Measurements from ENCODE around the gene BTG4.

Gene BTG4

GRCh38 chr11:111460340-111460739 is 51.8 kb downstream of the BTG4 start:
- TF ChIP-seq CEBPB (IDR thresholded peaks at IDR 0.05) (no peak), TEAD4 (IDR thresholded peaks at IDR 0.05) (no peak), USF1 (IDR thresholded peaks at IDR 0.05) (no peak), TAF1 (IDR thresholded peaks at IDR 0.05; ENCODE audit: low read depth) (no peak), NFIC (IDR thresholded peaks at IDR 0.05) (no peak), REST (IDR thresholded peaks at IDR 0.05; ENCODE audit: low read depth) (no peak), EGR1 (IDR thresholded peaks at IDR 0.05) (no peak), RAD21 (IDR thresholded peaks at IDR 0.05; ENCODE audit: low read depth) (no peak)

DNA sequence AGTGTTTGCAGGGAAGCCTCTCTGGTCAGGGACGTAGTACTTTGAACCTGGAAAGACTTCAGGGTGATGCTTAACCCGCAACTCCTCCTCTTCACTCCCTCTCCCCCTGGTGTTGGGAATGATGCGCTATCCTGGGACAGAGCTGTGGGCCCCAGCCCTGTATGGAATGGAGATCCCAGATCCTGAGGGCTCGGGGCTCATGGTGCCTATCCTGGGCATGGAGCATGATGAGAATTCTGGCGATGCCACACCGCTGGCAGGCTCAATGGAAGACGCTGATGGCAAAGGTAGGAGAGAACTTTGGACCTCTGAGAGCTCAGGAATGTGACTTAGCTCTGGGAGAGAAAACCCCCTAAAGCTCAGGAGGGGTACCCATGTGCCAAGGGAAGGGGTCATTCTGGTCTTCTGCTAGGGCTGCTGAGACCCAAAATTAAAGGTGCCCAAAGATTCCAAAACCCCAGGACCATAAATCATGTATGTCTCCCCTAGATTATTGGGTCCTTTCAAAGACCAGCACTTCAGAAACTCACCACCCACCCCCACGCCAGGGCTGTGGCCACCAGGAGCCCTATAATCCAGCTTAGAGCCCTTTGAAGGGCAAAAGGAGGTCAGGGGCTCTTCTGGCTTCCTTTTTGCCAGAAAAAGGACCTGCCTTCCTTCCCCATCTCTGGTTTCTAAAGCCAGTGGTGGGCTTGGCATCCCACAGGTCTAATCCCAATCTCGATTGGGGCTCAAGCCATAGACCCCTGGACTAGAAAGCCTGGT is 52.5 kb downstream of the BTG4 start:
- TF ChIP-seq CEBPB (IDR thresholded peaks at IDR 0.05) (no peak), TCF12 (IDR thresholded peaks at IDR 0.05; ENCODE audit: low read depth) (no peak), EP300 (IDR thresholded peaks at IDR 0.05; ENCODE audit: borderline replicate concordance) (no peak), YY1 (IDR thresholded peaks at IDR 0.05; ENCODE audit: low read depth) (no peak), TAF1 (IDR thresholded peaks at IDR 0.05; ENCODE audit: low read depth) (no peak), USF1 (IDR thresholded peaks at IDR 0.05) (no peak), TEAD4 (IDR thresholded peaks at IDR 0.05) (no peak), ZBTB7A (IDR thresholded peaks at IDR 0.05; ENCODE audit: low read depth) (no peak), NFIC (IDR thresholded peaks at IDR 0.05) (no peak), FOXM1 (IDR thresholded peaks at IDR 0.05; ENCODE audit: borderline replicate concordance, low read depth) (no peak), RAD21 (IDR thresholded peaks at IDR 0.05; ENCODE audit: low read depth) (no peak), EGR1 (IDR thresholded peaks at IDR 0.05) (no peak), CREB1 (IDR thresholded peaks at IDR 0.05; ENCODE audit: low read depth) (no peak), REST (IDR thresholded peaks at IDR 0.05; ENCODE audit: low read depth) (no peak)
- TF ChIP-seq, protein P1, sequence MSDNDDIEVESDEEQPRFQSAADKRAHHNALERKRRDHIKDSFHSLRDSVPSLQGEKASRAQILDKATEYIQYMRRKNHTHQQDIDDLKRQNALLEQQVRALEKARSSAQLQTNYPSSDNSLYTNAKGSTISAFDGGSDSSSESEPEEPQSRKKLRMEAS (IDR thresholded peaks at IDR 0.05), result no peak

DNA sequence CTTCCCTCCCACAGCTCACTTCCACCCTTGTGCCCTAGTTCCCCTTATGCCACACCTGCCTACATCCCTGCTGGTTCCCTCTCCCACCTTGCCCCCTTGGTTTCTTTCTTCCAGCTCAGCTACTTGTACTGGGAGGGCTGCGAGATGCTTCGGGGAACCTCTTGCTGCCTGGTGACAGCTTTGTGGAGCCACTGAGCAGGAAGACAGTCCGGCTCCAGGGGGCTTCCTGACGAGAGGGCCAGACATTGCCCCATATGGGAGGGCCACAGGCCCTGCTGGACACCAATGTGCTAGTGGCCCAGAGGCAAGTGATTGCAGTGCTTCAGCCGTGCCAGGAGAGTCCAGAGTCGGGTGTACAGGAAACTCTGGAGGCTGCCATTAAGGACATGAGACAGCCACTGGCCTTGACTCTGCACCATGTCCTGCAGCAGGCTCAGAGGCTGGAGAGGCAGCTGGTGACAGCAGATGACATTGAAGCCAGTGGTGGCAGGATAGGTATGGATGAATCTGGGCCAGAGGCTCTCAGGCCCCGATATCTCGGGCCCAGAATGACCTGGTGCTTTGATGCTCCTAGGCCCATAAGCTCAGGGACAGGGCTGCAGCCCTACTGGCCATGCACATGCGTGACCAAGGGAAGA is 54.3 kb downstream of the BTG4 start:
- no peak for TF ChIP-seq ZBTB7A (IDR thresholded peaks at IDR 0.05; ENCODE audit: low read depth)
- TF ChIP-seq CREB1 (IDR thresholded peaks at IDR 0.05; ENCODE audit: low read depth), result no peak
- TF ChIP-seq FOXM1 (IDR thresholded peaks at IDR 0.05; ENCODE audit: borderline replicate concordance, low read depth), result no peak
- TF ChIP-seq USF1 (IDR thresholded peaks at IDR 0.05), result no peak
- TF ChIP-seq YY1 (IDR thresholded peaks at IDR 0.05; ENCODE audit: low read depth), result no peak
- TF ChIP-seq EP300 (IDR thresholded peaks at IDR 0.05; ENCODE audit: borderline replicate concordance), result no peak
- TF ChIP-seq EGR1 (IDR thresholded peaks at IDR 0.05), result no peak

DNA sequence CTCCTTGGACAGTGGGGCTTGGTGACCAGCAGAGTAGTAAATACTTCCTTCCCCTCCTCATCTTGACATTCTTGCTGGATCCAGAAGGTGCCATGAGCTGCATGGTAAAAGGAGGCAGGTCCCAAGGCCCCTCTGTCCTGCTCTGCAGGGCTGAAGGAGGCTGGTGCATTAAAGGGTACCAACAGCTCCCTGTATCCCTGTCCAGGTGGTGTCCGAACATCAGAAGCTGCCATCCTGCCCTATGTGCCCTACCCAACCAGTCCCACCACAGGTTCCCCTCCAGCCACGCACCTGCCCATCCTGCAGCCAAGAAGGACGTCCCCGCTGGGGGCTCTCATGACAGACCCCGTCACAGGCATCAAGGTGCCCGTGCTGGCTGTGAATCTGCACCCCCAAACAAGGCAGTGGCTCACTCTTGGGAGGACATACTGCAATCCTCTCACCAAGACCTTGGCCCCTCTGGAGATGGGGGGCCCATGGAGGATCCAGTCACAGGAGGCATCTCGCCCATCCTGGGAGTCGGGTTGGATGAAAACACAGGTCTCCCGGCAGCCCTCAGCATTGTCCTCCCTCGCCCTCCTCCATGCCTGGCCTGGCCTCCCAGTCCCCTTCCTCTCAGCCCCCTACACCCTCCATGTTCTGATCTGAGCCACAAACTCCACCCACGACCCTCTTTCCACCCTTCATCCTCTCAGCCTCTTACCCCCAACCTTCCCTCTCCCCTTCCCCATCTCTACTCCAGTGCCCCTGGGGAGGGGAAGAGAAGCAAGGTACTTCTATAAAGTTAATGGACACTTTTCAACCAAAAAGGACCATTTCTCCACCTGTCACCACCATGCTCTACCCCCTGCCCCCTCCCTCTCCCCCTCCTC is 55.1 kb downstream of the BTG4 start:
- TF ChIP-seq YY1 (IDR thresholded peaks at IDR 0.05; ENCODE audit: low read depth) (no peak), EP300 (IDR thresholded peaks at IDR 0.05; ENCODE audit: borderline replicate concordance) (no peak), REST (IDR thresholded peaks at IDR 0.05; ENCODE audit: low read depth) (no peak), USF1 (IDR thresholded peaks at IDR 0.05) (no peak), CREB1 (IDR thresholded peaks at IDR 0.05; ENCODE audit: low read depth) (no peak), NFIC (IDR thresholded peaks at IDR 0.05) (no peak), FOXM1 (IDR thresholded peaks at IDR 0.05; ENCODE audit: borderline replicate concordance, low read depth) (no peak), TEAD4 (IDR thresholded peaks at IDR 0.05) (no peak)
- TF ChIP-seq, protein P1 (IDR thresholded peaks at IDR 0.05), result no peak
